Neural progenitor cell (in vitro differentiated cells): ENCODE data around the gene LRRTM3. TPM values are rescaled to one million over a fixed set of nuclear protein-coding genes. Genes with fewer than 3 reads are reported as not detected.

ENCODE experiments used
- DNase-seq: peaks from one replicate; pipeline ENCODE4 v3.0.0-alpha.2; 2016; ENCODE audit warnings: low spot score
- H2AFZ ChIP-seq: fragments of 200-600 bp; sonication (generic); replicated peaks from 2 replicates; pipeline ENCODE4 v1.6.1; 2016; ENCODE audit warnings: antibody characterized with exemption
- H3F3A ChIP-seq: fragments of 200-600 bp; sonication (generic); 2 replicates; pipeline ENCODE4 v1.6.1; 2016; ENCODE audit warnings: antibody characterized with exemption, low read depth
- H3K27ac ChIP-seq: fragments of 200-600 bp; sonication (generic); 2 replicates; pipeline ENCODE4 v1.5.1; 2016; ENCODE audit warnings: mild to moderate bottlenecking
- H3K27me3 ChIP-seq: fragments of 200-600 bp; sonication (generic); 2 replicates; pipeline ENCODE4 v1.6.1; 2016; ENCODE audit warnings: mild to moderate bottlenecking, moderate library complexity
- H3K36me3 ChIP-seq: fragments of 200-600 bp; sonication (generic); 2 replicates; pipeline ENCODE4 v1.5.1; 2016
- H3K4me1 ChIP-seq: fragments of 200-600 bp; sonication (generic); 2 replicates; pipeline ENCODE4 v1.6.1; 2016; ENCODE audit warnings: mixed run types
- H3K4me2 ChIP-seq: fragments of 200-600 bp; sonication (generic); 2 replicates; pipeline ENCODE4 v1.6.1; 2016
- H3K4me3 ChIP-seq: fragments of 200-600 bp; sonication (generic); 2 replicates; pipeline ENCODE4 v1.5.1; 2016
- H3K79me2 ChIP-seq: fragments of 200-600 bp; sonication (generic); 2 replicates; pipeline ENCODE4 v1.6.1; 2016; ENCODE audit warnings: low read depth
- H3K9ac ChIP-seq: fragments of 200-600 bp; sonication (generic); 2 replicates; pipeline ENCODE4 v1.6.1; 2016
- H3K9me3 ChIP-seq: fragments of 200-600 bp; sonication (generic); 2 replicates; pipeline ENCODE4 v1.5.1; 2016; ENCODE audit warnings: low read depth
- H4K20me1 ChIP-seq: fragments of 200-600 bp; sonication (generic); 2 replicates; pipeline ENCODE4 v1.6.1; 2016; ENCODE audit warnings: low read depth
- H3K27ac Mint-ChIP-seq: 3 replicates; pipeline ENCODE4 v1.8.0; 2021; ENCODE audit warnings: mixed read lengths
- H3K27me3 Mint-ChIP-seq: 2 replicates; pipeline ENCODE4 v1.8.0; 2022; ENCODE audit warnings: low read depth, mild to moderate bottlenecking, inconsistent platforms, moderate library complexity, mixed read lengths; ENCODE audit not compliant: insufficient read depth
- H3K36me3 Mint-ChIP-seq: 3 replicates; pipeline ENCODE4 v1.8.0; 2021; ENCODE audit warnings: mixed read lengths
- H3K4me1 Mint-ChIP-seq: 3 replicates; pipeline ENCODE4 v1.8.0; 2021; ENCODE audit warnings: mixed read lengths
- H3K4me3 Mint-ChIP-seq: 3 replicates; pipeline ENCODE4 v1.8.0; 2021; ENCODE audit warnings: mild to moderate bottlenecking, moderate library complexity, mixed read lengths
- H3K9me3 Mint-ChIP-seq: 3 replicates; pipeline ENCODE4 v1.8.0; 2020; ENCODE audit warnings: mixed read lengths
- CTCF ChIP-seq: fragments of 200-600 bp; sonication (generic); IDR thresholded peaks from 2 replicates; pipeline ENCODE4 v1.5.1; 2017; ENCODE audit warnings: antibody characterized with exemption, mild to moderate bottlenecking
- EZH2 ChIP-seq: fragments of 200-600 bp; sonication (generic); IDR thresholded peaks from 2 replicates; pipeline ENCODE4 v1.6.1; 2017; ENCODE audit warnings: antibody characterized with exemption, mild to moderate bottlenecking, moderate library complexity
- EZH2phosphoT487 ChIP-seq: fragments of 200-600 bp; sonication (generic); IDR thresholded peaks from 2 replicates; pipeline ENCODE4 v1.6.1; 2017; ENCODE audit warnings: antibody characterized with exemption
- total RNA-seq: library from RNA; depleted of rRNA; stranded (reverse); fragments of >200 nt; gene quantifications from 2 replicates; pipeline ENCODE4 v1.2.3, GENCODE V29; 2015; ENCODE audit warnings: low replicate concordance

Gene LRRTM3
- total RNA-seq, 1 donor from 2014 or later, result not detected

- Mint-ChIP-seq H3K9me3 (no peaks in the 10 kb centered on the region), H3K4me3 (no peak overlapping the region), H3K36me3 (no peaks in the 10 kb centered on the region), H3K27ac (no peak overlapping the region), H3K4me1 (peaks cover 11% of the 10 kb centered on the region), H3K27me3 (no peaks in the 10 kb centered on the region)
- Histone ChIP-seq H3K4me1 (no peaks in the 10 kb centered on the region), H3K27me3 (no peaks in the 10 kb centered on the region), H2AFZ (no peak overlapping the region), H3K4me3 (no peak overlapping the region), H3K9ac (no peak overlapping the region), H4K20me1 (no peaks in the 10 kb centered on the region), H3K36me3 (no peaks in the 10 kb centered on the region), H3K27ac (no peak overlapping the region), H3F3A (no peaks in the 10 kb centered on the region), H3K4me2 (no peak overlapping the region), H3K9me3 (no peaks in the 10 kb centered on the region), H3K79me2 (no peaks in the 10 kb centered on the region)
- DNase-seq, result no peak
- no peak for TF ChIP-seq CTCF
- no peak for TF ChIP-seq EZH2phosphoT487
- TF ChIP-seq EZH2, result no peak
Observed at GRCh38 chr10:66942407-66942806, 16.6 kb downstream of the LRRTM3 start.

GRCh38 chr10:66943590-66943989 is 17.8 kb downstream of the LRRTM3 start:
- Mint-ChIP-seq H3K4me3 (no peak overlapping the region), H3K27ac (no peak overlapping the region), H3K9me3 (no peaks in the 10 kb centered on the region), H3K36me3 (no peaks in the 10 kb centered on the region), H3K4me1 (peaks cover 11% of the 10 kb centered on the region), H3K27me3 (no peaks in the 10 kb centered on the region)
- H3K27me3 ChIP-seq, result no peaks in the 10 kb centered on the region
- no peaks in the 10 kb centered on the region for H3K79me2 ChIP-seq
- H3F3A ChIP-seq, result no peaks in the 10 kb centered on the region
- H3K9ac ChIP-seq, result no peak overlapping the region
- TF ChIP-seq EZH2phosphoT487 (no peak), CTCF (no peak), EZH2 (no peak)
- H2AFZ ChIP-seq, result no peak overlapping the region
- H3K4me1 ChIP-seq, result no peaks in the 10 kb centered on the region
- no peak for DNase-seq
- H4K20me1 ChIP-seq, result no peaks in the 10 kb centered on the region
- no peak overlapping the region for H3K27ac ChIP-seq
- no peak overlapping the region for H3K4me2 ChIP-seq
- no peak overlapping the region for H3K4me3 ChIP-seq
- H3K36me3 ChIP-seq, result no peaks in the 10 kb centered on the region
- no peaks in the 10 kb centered on the region for H3K9me3 ChIP-seq

- Mint-ChIP-seq H3K27me3 (no peaks in the 10 kb centered on the region), H3K36me3 (no peaks in the 10 kb centered on the region), H3K4me1 (peaks cover 13% of the 10 kb centered on the region), H3K27ac (peak overlapping the region; percentile 12), H3K4me3 (no peak overlapping the region), H3K9me3 (no peaks in the 10 kb centered on the region)
- Histone ChIP-seq H3K4me2 (peak overlapping the region; percentile 40), H4K20me1 (no peaks in the 10 kb centered on the region), H3K36me3 (no peaks in the 10 kb centered on the region), H3K27ac (no peak overlapping the region), H2AFZ (no peak overlapping the region), H3K79me2 (no peaks in the 10 kb centered on the region), H3F3A (no peaks in the 10 kb centered on the region), H3K4me1 (peaks cover 13% of the 10 kb centered on the region), H3K4me3 (no peak overlapping the region), H3K9me3 (no peaks in the 10 kb centered on the region), H3K27me3 (no peaks in the 10 kb centered on the region), H3K9ac (no peak overlapping the region)
- TF ChIP-seq CTCF (no peak), EZH2phosphoT487 (no peak), EZH2 (no peak)
- DNase-seq, result no peak
Observed at GRCh38 chr10:66951896-66952295, 26.1 kb downstream of the LRRTM3 start.
